ENCODE measurements around the gene C5orf47. TPM values are rescaled to one million over a fixed set of nuclear protein-coding genes. Genes with fewer than 3 reads are reported as not detected.
A peak's percentile ranks its signal among the peaks of the same experiment; 100 is the strongest.

The C5orf47 gene
- total RNA-seq, 1 experiment from 2014 or later: 0.09 TPM

- Histone ChIP-seq H3K4me1 (ENCODE audit: insufficient read depth, low read length) (peaks cover 9% of the 10 kb centered on the region; the same call in 1 of the 2 replicates), H3T11ph (ENCODE audit: low read length) (no peak overlapping the region), H2BK120ac (ENCODE audit: low read depth, low read length, poor library complexity, severe bottlenecking) (no peak overlapping the region), H3K9ac (ENCODE audit: extremely low read depth, insufficient read length, low read length) (no peak overlapping the region), H3K23ac (ENCODE audit: insufficient read length, low read depth, low read length) (no peak overlapping the region), H3K4me2 (ENCODE audit: insufficient read depth, insufficient read length, low read length) (no peak overlapping the region), H3K23me2 (ENCODE audit: insufficient read length, low read depth, low read length, poor library complexity, severe bottlenecking) (no peaks in the 10 kb centered on the region), H2AK5ac (ENCODE audit: insufficient read length, low read length) (no peak overlapping the region), H4K91ac (ENCODE audit: insufficient read length, low read depth, low read length) (no peak overlapping the region), H2BK12ac (ENCODE audit: insufficient read length, low read depth, low read length) (no peak overlapping the region), H3K79me2 (ENCODE audit: insufficient read depth, low read length) (no peaks in the 10 kb centered on the region), H4K8ac (replicated peaks; ENCODE audit: insufficient read length, low read depth, low read length) (no peak overlapping the region), H3K9me3 (ENCODE audit: control insufficient read depth, low read depth, low read length) (no peaks in the 10 kb centered on the region), H3K27ac (ENCODE audit: insufficient read length, low read depth, low read length) (no peak overlapping the region), H2BK15ac (ENCODE audit: low read depth, low read length) (no peak overlapping the region), H3K56ac (ENCODE audit: insufficient read length, low read depth, low read length) (no peak overlapping the region), H3K79me1 (ENCODE audit: insufficient read depth, low read depth, low read length, poor library complexity, severe bottlenecking) (no peaks in the 10 kb centered on the region), H4K5ac (ENCODE audit: insufficient read length, low read depth, low read length) (no peak overlapping the region), H2BK20ac (ENCODE audit: low read depth, low read length, poor library complexity, severe bottlenecking) (no peak overlapping the region), H3K4ac (ENCODE audit: low read depth, low read length) (no peak overlapping the region), H4K20me1 (ENCODE audit: control insufficient read depth, insufficient read depth, insufficient read length) (no peaks in the 10 kb centered on the region), H2BK5ac (ENCODE audit: insufficient read length, low read length) (no peak overlapping the region), H3K14ac (ENCODE audit: insufficient read depth, low read length) (no peak overlapping the region), H2AFZ (ENCODE audit: low read length) (no peak overlapping the region), H3K18ac (ENCODE audit: insufficient read length, low read depth, low read length) (no peak overlapping the region), H3K27me3 (ENCODE audit: insufficient read depth, low read length) (no peaks in the 10 kb centered on the region)
- Mint-ChIP-seq H3K36me3 (ENCODE audit: insufficient read depth in 1 of 3, low read depth in 3 of 3) (peaks cover 0 to 4% (median 0%) of the 10 kb centered on the region in 3 experiments; a peak in 4 of 7 replicates), H3K9me3 (no peaks in the 10 kb centered on the region), H3K27ac (peak overlapping the region in 1 of 3 experiments; percentile 45; a peak in 1 of 7 replicates), H3K4me1 (peaks cover 33 to 48% of the 10 kb centered on the region in 2 experiments), H3K27me3 (ENCODE audit: low read depth) (no peaks in the 10 kb centered on the region), H3K4me3 (no peak overlapping the region)
- WGBS (ENCODE audit: extremely low coverage, insufficient read length, low lambda C conversion rate): no CpG with 5 or more reads among the region's 2 CpGs
- TF ChIP-seq, protein P1, sequence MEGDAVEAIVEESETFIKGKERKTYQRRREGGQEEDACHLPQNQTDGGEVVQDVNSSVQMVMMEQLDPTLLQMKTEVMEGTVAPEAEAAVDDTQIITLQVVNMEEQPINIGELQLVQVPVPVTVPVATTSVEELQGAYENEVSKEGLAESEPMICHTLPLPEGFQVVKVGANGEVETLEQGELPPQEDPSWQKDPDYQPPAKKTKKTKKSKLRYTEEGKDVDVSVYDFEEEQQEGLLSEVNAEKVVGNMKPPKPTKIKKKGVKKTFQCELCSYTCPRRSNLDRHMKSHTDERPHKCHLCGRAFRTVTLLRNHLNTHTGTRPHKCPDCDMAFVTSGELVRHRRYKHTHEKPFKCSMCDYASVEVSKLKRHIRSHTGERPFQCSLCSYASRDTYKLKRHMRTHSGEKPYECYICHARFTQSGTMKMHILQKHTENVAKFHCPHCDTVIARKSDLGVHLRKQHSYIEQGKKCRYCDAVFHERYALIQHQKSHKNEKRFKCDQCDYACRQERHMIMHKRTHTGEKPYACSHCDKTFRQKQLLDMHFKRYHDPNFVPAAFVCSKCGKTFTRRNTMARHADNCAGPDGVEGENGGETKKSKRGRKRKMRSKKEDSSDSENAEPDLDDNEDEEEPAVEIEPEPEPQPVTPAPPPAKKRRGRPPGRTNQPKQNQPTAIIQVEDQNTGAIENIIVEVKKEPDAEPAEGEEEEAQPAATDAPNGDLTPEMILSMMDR (conservative IDR thresholded peaks at IDR 0.05): no peak
- DNase-seq: no peak
Measured at GRCh38 chr5:173944511-173944910, 44.5 kb upstream of the C5orf47 start.
